Stimulated activated CD4-positive, alpha-beta T cell treated with anti-CD3 and anti-CD28 coated beads, TNF-alpha, amount 100 ng/mL, for 4 hours (primary cell): Measurements from ENCODE around the gene ROCK2.
A peak's percentile ranks its signal among the peaks of the same experiment; 100 is the strongest.

ENCODE experiments used
- DNase-seq, 3 experiments: peaks; one replicate each; pipeline ENCODE4 v3.0.0-alpha.2; 2020; ENCODE audit warnings: low read depth in 3 of 3

The ROCK2 gene

GRCh38 chr2:11367170-11367730 is 22.8 kb upstream of the ROCK2 start:
- no peak for DNase-seq

- no peak for DNase-seq
Measured at GRCh38 chr2:11366326-11366741, 21.9 kb upstream of the ROCK2 start.

GRCh38 chr2:11365096-11365879 is 20.9 kb upstream of the ROCK2 start:
- DNase-seq: no peak

- DNase-seq: no peak
Measured at GRCh38 chr2:11364565-11364887, 20.1 kb upstream of the ROCK2 start.

GRCh38 chr2:11363868-11364564 is 19.6 kb upstream of the ROCK2 start:
- no peak for DNase-seq

- DNase-seq: no peak
Measured at GRCh38 chr2:11359865-11360264, 15.4 kb upstream of the ROCK2 start.

GRCh38 chr2:11357428-11357972 is 13.1 kb upstream of the ROCK2 start:
- no peak for DNase-seq

- DNase-seq: no peak
Measured at GRCh38 chr2:11356764-11357163, 12.3 kb upstream of the ROCK2 start.

GRCh38 chr2:11355194-11356053 is 11.0 kb upstream of the ROCK2 start:
- no peak for DNase-seq

- DNase-seq: no peak
Measured at GRCh38 chr2:11354363-11355154, 10.1 kb upstream of the ROCK2 start.

GRCh38 chr2:11352781-11353537 is 8.5 kb upstream of the ROCK2 start:
- DNase-seq: no peak

- no peak for DNase-seq
Measured at GRCh38 chr2:11348209-11348749, 3.8 kb upstream of the ROCK2 start.

- no peak for DNase-seq
Measured at GRCh38 chr2:11347403-11347959, 3.0 kb upstream of the ROCK2 start.

GRCh38 chr2:11346023-11346482 is 1.6 kb upstream of the ROCK2 start:
- DNase-seq: no peak

GRCh38 chr2:11344956-11345677 is 681 bp upstream of the ROCK2 start:
- DNase-seq: peak in 2 of 3 experiments; percentile 10 to 30

- peak in 1 of 3 experiments; percentile 23 for DNase-seq
Measured at GRCh38 chr2:11343650-11344341, 640 bp downstream of the ROCK2 start.

- DNase-seq: no peak
Measured at GRCh38 chr2:11343368-11343649, 1.1 kb downstream of the ROCK2 start.

GRCh38 chr2:11342551-11343367 is 1.7 kb downstream of the ROCK2 start:
- no peak for DNase-seq
